Caco-2 (cell line): Measurements from ENCODE around the gene NLK. TPM values are rescaled to one million over a fixed set of nuclear protein-coding genes. Genes with fewer than 3 reads are reported as not detected.
A peak's percentile ranks its signal among the peaks of the same experiment; 100 is the strongest.

Experiments used
- BruUV-seq: library from RNA; stranded (reverse); fragments of 400-500 nt; replicated peaks from 2 replicates; lab custom pipeline; 2021; lab: Mats Ljungman, UMichigan
- CTCF ChIA-PET: fragments of 300-600 bp; sonication (Branson Sonifier 250); formaldehyde crosslinking; loops from one replicate; lab custom pipeline; 2022; ENCODE audit warnings: antibody characterized with exemption; lab: Charles Lee
- POLR2A ChIA-PET: fragments of 300-600 bp; sonication (Branson Sonifier 250); formaldehyde crosslinking; loops from one replicate; lab custom pipeline; 2022; ENCODE audit warnings: antibody characterized with exemption; lab: Charles Lee
- DNase-seq, 2 experiments: peaks; one replicate each; pipeline versions ENCODE4 v3.0.0 to v3.0.0-alpha.2; 2020 to 2022
- H3K27me3 ChIP-seq: replicated peaks from 2 replicates; pipeline ENCODE4 v1.6.0; 2011; ENCODE audit warnings: low read length; ENCODE audit not compliant: control insufficient read depth, insufficient read depth
- H3K36me3 ChIP-seq: 2 replicates; pipeline ENCODE4 v1.5.1; 2011; ENCODE audit warnings: low read length; ENCODE audit not compliant: control insufficient read depth, insufficient read depth
- H3K4me1 ChIP-seq: fragments of 250-450 bp; sonication (Bioruptor Pico); 2 replicates; pipeline ENCODE4 v1.5.1; 2020; ENCODE audit warnings: mild to moderate bottlenecking
- H3K4me3 ChIP-seq: 2 replicates; pipeline ENCODE4 v1.5.1; 2011; ENCODE audit warnings: low read depth, mild to moderate bottlenecking, control low read depth, low read length
- H3K9me3 ChIP-seq: fragments of 250-450 bp; sonication (Bioruptor Pico); 2 replicates; pipeline ENCODE4 v1.5.1; 2020; ENCODE audit warnings: mild to moderate bottlenecking, moderate library complexity
- H3K27ac Mint-ChIP-seq: one replicate; pipeline ENCODE4 v1.8.0; 2022; ENCODE audit warnings: mixed read lengths; ENCODE audit not compliant: unreplicated experiment
- H3K27me3 Mint-ChIP-seq: one replicate; pipeline ENCODE4 v1.8.0; 2022; ENCODE audit warnings: mixed read lengths; ENCODE audit not compliant: insufficient read depth, unreplicated experiment
- H3K36me3 Mint-ChIP-seq: one replicate; pipeline ENCODE4 v1.8.0; 2022; ENCODE audit warnings: mild to moderate bottlenecking, mixed read lengths; ENCODE audit not compliant: insufficient read depth, unreplicated experiment
- H3K4me1 Mint-ChIP-seq: one replicate; pipeline ENCODE4 v1.8.0; 2022; ENCODE audit warnings: low read depth, mixed read lengths; ENCODE audit not compliant: unreplicated experiment
- H3K4me3 Mint-ChIP-seq: one replicate; pipeline ENCODE4 v1.8.0; 2022; ENCODE audit warnings: mild to moderate bottlenecking, moderate library complexity, mixed read lengths; ENCODE audit not compliant: unreplicated experiment
- H3K9me3 Mint-ChIP-seq: one replicate; pipeline ENCODE4 v1.8.0; 2022; ENCODE audit warnings: mixed read lengths; ENCODE audit not compliant: unreplicated experiment
- CTCF ChIP-seq, 2 experiments: fragments of 200-600 bp in 1 of 2; IDR thresholded peaks; 1 replicate in 1 of 2; 2 replicates in 1 of 2; pipeline versions ENCODE4 v1.5.1 to v1.8.0; 2011 to 2022; ENCODE audit warnings: antibody characterized with exemption in 1 of 2, control low read depth in 1 of 2, inconsistent platforms in 1 of 2, low read depth in 1 of 2, low read length in 1 of 2, mild to moderate bottlenecking in 1 of 2, moderate library complexity in 1 of 2; ENCODE audit not compliant: insufficient read depth in 1 of 2, severe bottlenecking in 1 of 2, unreplicated experiment in 1 of 2
- intact Hi-C: fragments of 100-400 bp; cut with micrococcal nuclease; formaldehyde crosslinking; loops from one replicate; pipeline ENCODE4 v1.10.0; 2022; ENCODE audit not compliant: unreplicated experiment
- total RNA-seq: library from RNA; stranded (reverse); gene quantifications from 2 replicates; pipeline ENCODE4 v1.2.3, GENCODE V29; 2022

NLK gene
- total RNA-seq, 1 experiment from 2014 or later, result 87.3 TPM

- H3K27me3 Mint-ChIP-seq, result no peaks in the 10 kb centered on the region
- BruUV-seq, result no TSS peak
- no peaks in the 10 kb centered on the region for H3K9me3 ChIP-seq
- ChIA-PET CTCF (no interaction called here), POLR2A (no interaction called here)
- no peak overlapping the region for H3K27ac Mint-ChIP-seq
- H3K9me3 Mint-ChIP-seq, result no peaks in the 10 kb centered on the region
- no peak overlapping the region for H3K4me3 Mint-ChIP-seq
- H3K36me3 Mint-ChIP-seq, result peaks cover 7% of the 10 kb centered on the region
- no peak for TF ChIP-seq CTCF (IDR thresholded peaks at IDR 0.05; ENCODE audit: insufficient read depth in 1 of 2, low read depth in 1 of 2, low read length in 1 of 2, severe bottlenecking in 1 of 2, unreplicated experiment in 1 of 2)
- H3K4me1 ChIP-seq, result peaks cover 20% of the 10 kb centered on the region
- DNase-seq, result no peak
- H3K4me3 ChIP-seq, result no peak overlapping the region
- H3K36me3 ChIP-seq, result peaks cover 1% of the 10 kb centered on the region; the same call in 1 of the 2 replicates
- intact Hi-C loops, result no loop called here
- H3K4me1 Mint-ChIP-seq, result peaks cover 32% of the 10 kb centered on the region
- no peaks in the 10 kb centered on the region for H3K27me3 ChIP-seq
Measured at GRCh38 chr17:28130472-28130871, 88.0 kb downstream of the NLK start.

GRCh38 chr17:28131599-28131998, 89.1 kb downstream of the NLK start:
- no TSS peak for BruUV-seq
- TF ChIP-seq CTCF (IDR thresholded peaks at IDR 0.05; ENCODE audit: insufficient read depth in 1 of 2, low read depth in 1 of 2, low read length in 1 of 2, severe bottlenecking in 1 of 2, unreplicated experiment in 1 of 2), result no peak

DNA sequence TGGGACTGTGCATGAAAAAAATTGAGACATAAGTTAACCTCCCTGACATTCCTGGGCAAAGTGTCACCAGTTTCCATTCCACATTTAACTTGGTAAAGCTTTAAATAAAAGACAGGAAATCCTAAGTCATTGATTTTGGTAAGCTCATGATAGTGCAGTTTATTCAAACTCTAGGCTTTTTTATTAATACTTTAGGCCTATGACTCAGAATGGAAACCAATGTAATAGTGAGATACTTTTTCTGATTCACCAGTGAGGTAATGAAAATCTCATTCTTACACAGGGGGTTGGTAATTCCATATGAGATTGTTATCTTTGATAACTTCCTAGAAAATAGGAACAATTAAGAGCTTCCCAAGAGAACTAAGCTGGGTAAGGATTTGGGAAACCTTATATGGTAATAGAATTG, 91.1 kb downstream of the NLK start:
- no peak overlapping the region for H3K27ac Mint-ChIP-seq
- H3K9me3 Mint-ChIP-seq, result no peaks in the 10 kb centered on the region
- CTCF ChIA-PET, result interaction anchor here (1.1 kb wide), 1 partner anchor 244 kb away, joined by 3 read pairs; no protein-coding TSS in a partner anchor
- H3K4me3 ChIP-seq, result no peak overlapping the region
- H3K27me3 ChIP-seq, result no peaks in the 10 kb centered on the region
- H3K4me1 ChIP-seq, result no peaks in the 10 kb centered on the region
- no peak overlapping the region for H3K4me3 Mint-ChIP-seq
- H3K4me1 Mint-ChIP-seq, result peaks cover 7% of the 10 kb centered on the region
- intact Hi-C loops, result no loop called here
- no peaks in the 10 kb centered on the region for H3K9me3 ChIP-seq
- TF ChIP-seq CTCF (IDR thresholded peaks at IDR 0.05; ENCODE audit: insufficient read depth in 1 of 2, low read depth in 1 of 2, low read length in 1 of 2, severe bottlenecking in 1 of 2, unreplicated experiment in 1 of 2), result no peak
- peaks cover 7% of the 10 kb centered on the region for H3K36me3 Mint-ChIP-seq
- no peaks in the 10 kb centered on the region for H3K27me3 Mint-ChIP-seq
- H3K36me3 ChIP-seq, result peaks cover 1% of the 10 kb centered on the region; the same call in 1 of the 2 replicates
- no peak for DNase-seq
- BruUV-seq, result TSS peak; percentile 2
- POLR2A ChIA-PET, result interaction anchor here (0.6 kb wide), 1 partner anchor 10 kb away, joined by 4 read pairs; no protein-coding TSS in a partner anchor

More at GRCh38 chr17:28131599-28131998, 89.1 kb downstream of the NLK start:
- Mint-ChIP-seq H3K4me1 (peaks cover 20% of the 10 kb centered on the region), H3K4me3 (no peak overlapping the region), H3K27me3 (no peaks in the 10 kb centered on the region), H3K36me3 (peaks cover 7% of the 10 kb centered on the region), H3K9me3 (no peaks in the 10 kb centered on the region), H3K27ac (no peak overlapping the region)
- H3K4me1 ChIP-seq, result peaks cover 9% of the 10 kb centered on the region
- no peaks in the 10 kb centered on the region for H3K9me3 ChIP-seq
- intact Hi-C loops, result no loop called here
- ChIA-PET POLR2A (interaction anchor here (0.6 kb wide), 2 partner anchors 89 to 190 kb away, joined by 3 to 5 read pairs; no protein-coding TSS in a partner anchor), CTCF (interaction anchor here (0.6 kb wide), 1 partner anchor 529 kb away, joined by 3 read pairs; no protein-coding TSS in a partner anchor)
- no peak for DNase-seq
- peaks cover 1% of the 10 kb centered on the region; the same call in 1 of the 2 replicates for H3K36me3 ChIP-seq
- H3K4me3 ChIP-seq, result no peak overlapping the region
- H3K27me3 ChIP-seq, result no peaks in the 10 kb centered on the region
